OCI-LY1 (cell line): ENCODE data around the gene ARSI.

Experiments used
- H2AFZ ChIP-seq: fragments of 200-600 bp; sonication (generic), shearing (Covaris generic); 2 replicates; pipeline ENCODE4 v1.6.0; 2014; ENCODE audit warnings: antibody characterized with exemption, mild to moderate bottlenecking, low read length
- H3F3A ChIP-seq: fragments of 200-600 bp; sonication (generic), shearing (Covaris generic); 2 replicates; pipeline ENCODE4 v1.6.0; 2014; ENCODE audit warnings: mild to moderate bottlenecking, antibody characterized with exemption, low read length, moderate library complexity; ENCODE audit not compliant: insufficient read depth
- H3K27ac ChIP-seq: fragments of 200-600 bp; sonication (generic); 2 replicates; pipeline ENCODE4 v1.5.1; 2014; ENCODE audit warnings: low read length, mixed run types, mild to moderate bottlenecking, low read depth; ENCODE audit not compliant: poor library complexity, severe bottlenecking
- H3K27me3 ChIP-seq: fragments of 200-600 bp; sonication (generic); 2 replicates; pipeline ENCODE4 v1.6.0; 2014; ENCODE audit warnings: antibody characterized with exemption, mild to moderate bottlenecking, low read length, moderate library complexity; ENCODE audit not compliant: insufficient read depth
- H3K36me3 ChIP-seq: fragments of 200-600 bp; sonication (generic); 2 replicates; pipeline ENCODE4 v1.6.1; 2014; ENCODE audit warnings: mild to moderate bottlenecking, antibody characterized with exemption, low read length, moderate library complexity, mixed read lengths; ENCODE audit not compliant: insufficient read depth
- H3K4me1 ChIP-seq: fragments of 200-600 bp; sonication (generic); 2 replicates; pipeline ENCODE4 v1.5.1; 2014; ENCODE audit warnings: mild to moderate bottlenecking, low read length, moderate library complexity; ENCODE audit not compliant: insufficient read depth, severe bottlenecking
- H3K4me2 ChIP-seq: fragments of 200-600 bp; sonication (generic), shearing (Covaris generic); 2 replicates; pipeline ENCODE4 v1.6.1; 2014; ENCODE audit warnings: low read length
- H3K4me3 ChIP-seq: fragments of 200-600 bp; sonication (generic); 2 replicates; pipeline ENCODE4 v1.5.1; 2014; ENCODE audit warnings: low read length, low read depth, mild to moderate bottlenecking, mixed read lengths; ENCODE audit not compliant: poor library complexity, severe bottlenecking
- H3K79me2 ChIP-seq: fragments of 200-600 bp; shearing (Covaris generic); 2 replicates; pipeline ENCODE4 v1.6.1; 2016; ENCODE audit warnings: mixed run types, low read length, mixed read lengths; ENCODE audit not compliant: insufficient read depth
- H3K9ac ChIP-seq: fragments of 200-600 bp; sonication (generic), shearing (Covaris generic); 2 replicates; pipeline ENCODE4 v1.6.1; 2014; ENCODE audit warnings: mild to moderate bottlenecking, low read length, mixed read lengths
- H3K9me2 ChIP-seq: fragments of 200-600 bp; sonication (generic), shearing (Covaris generic); 2 replicates; pipeline ENCODE4 v1.6.1; 2014; ENCODE audit warnings: low read depth, mild to moderate bottlenecking, low read length, mixed read lengths
- H3K9me3 ChIP-seq: fragments of 200-600 bp; shearing (Covaris generic); 2 replicates; pipeline ENCODE4 v1.6.1; 2014; ENCODE audit warnings: low read length, mixed read lengths
- H4K20me1 ChIP-seq: fragments of 200-600 bp; sonication (generic), shearing (Covaris generic); 2 replicates; pipeline ENCODE4 v1.6.0; 2016; ENCODE audit warnings: mild to moderate bottlenecking, low read length; ENCODE audit not compliant: insufficient read depth
- EZH2 ChIP-seq: fragments of 200-600 bp; sonication (generic), shearing (Covaris generic); IDR thresholded peaks from 2 replicates; pipeline ENCODE4 v1.8.0; 2017; ENCODE audit warnings: borderline replicate concordance, mixed run types, mild to moderate bottlenecking, antibody characterized with exemption, low read length, moderate library complexity, mixed read lengths
- TF ChIP-seq, protein P1 (sequence below): fragments of 200-600 bp; sonication (generic), shearing (Covaris generic); IDR thresholded peaks from 2 replicates; pipeline ENCODE4 v1.5.1; 2017; ENCODE audit warnings: mild to moderate bottlenecking, antibody characterized with exemption, low read length, moderate library complexity, mixed read lengths

ARSI gene

DNA sequence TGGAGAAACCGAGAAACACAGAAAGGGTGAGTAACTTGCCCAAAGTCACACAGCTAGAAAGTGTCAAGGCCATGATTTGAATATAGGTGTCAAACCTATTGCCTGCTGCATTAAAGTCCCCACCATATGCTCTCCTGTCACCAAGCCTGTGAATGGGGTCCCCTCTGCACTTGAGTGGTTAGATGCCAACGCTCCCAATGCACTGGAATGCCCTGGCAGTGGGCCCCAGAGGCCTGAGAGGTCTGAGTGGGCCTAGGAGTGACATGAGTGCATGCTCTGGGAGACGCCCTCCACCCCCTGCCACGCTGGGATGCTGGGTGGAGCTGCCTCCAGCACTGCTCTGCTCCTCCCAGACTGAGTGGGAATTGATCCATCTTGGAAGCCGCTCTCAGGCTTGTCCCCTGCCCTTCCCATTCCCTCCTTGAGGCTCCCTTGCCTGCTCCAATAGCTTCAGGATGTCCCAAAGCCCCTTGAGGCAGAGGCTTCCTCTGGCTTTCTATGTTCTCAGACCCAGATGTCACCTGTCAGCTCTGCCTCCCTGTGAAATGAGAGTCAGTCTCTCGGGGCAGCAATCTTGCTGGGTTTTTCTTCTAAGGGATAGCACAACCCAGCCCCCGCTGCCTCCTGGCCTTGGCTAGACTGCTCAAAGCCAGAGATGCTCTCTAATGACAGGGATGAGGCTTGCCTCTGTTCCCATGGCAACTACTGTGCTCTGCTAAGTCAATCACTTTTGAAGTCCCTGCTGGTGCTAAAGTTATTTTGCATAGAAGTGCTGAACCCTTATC, 6.6 kb upstream of the ARSI start:
- Histone ChIP-seq H2AFZ (no peak overlapping the region), H3K9ac (no peak overlapping the region), H3K27ac (no peak overlapping the region), H3K9me2 (no peaks in the 10 kb centered on the region), H3K79me2 (no peaks in the 10 kb centered on the region), H3K9me3 (no peaks in the 10 kb centered on the region), H3K4me3 (no peak overlapping the region), H3K27me3 (no peaks in the 10 kb centered on the region; the same call in 1 of the 2 replicates), H3K4me2 (no peak overlapping the region), H3K36me3 (no peaks in the 10 kb centered on the region), H3K4me1 (no peaks in the 10 kb centered on the region), H4K20me1 (no peaks in the 10 kb centered on the region), H3F3A (no peaks in the 10 kb centered on the region)
- no peak for TF ChIP-seq EZH2

GRCh38 chr5:150307617-150308426, 5.1 kb upstream of the ARSI start:
- no peaks in the 10 kb centered on the region for H3K79me2 ChIP-seq

DNA sequence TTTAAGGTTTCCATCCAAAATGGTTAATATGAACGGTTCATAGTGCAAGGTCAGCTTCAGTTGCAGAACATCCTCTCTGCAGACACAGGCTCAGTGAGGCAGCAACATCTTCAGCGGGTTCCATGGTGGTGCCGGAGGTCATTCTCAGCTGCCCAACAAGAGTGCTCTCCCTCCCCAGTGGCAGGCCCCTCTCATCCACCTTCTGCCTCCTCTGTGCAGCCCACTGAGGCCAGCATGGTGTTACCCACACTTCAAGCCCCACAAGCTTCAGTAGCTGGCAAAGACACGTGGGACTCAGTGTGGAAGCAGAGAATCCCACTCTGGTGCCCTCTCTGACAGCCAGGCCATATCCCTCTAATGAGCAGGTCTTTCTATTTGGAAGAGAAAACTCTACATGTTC, 4.1 kb upstream of the ARSI start:
- H3K27me3 ChIP-seq = no peaks in the 10 kb centered on the region; the same call in 1 of the 2 replicates
- H4K20me1 ChIP-seq = no peaks in the 10 kb centered on the region

More at GRCh38 chr5:150307617-150308426, 5.1 kb upstream of the ARSI start:
- no peak overlapping the region for H3K4me2 ChIP-seq
- no peaks in the 10 kb centered on the region; the same call in 1 of the 2 replicates for H3K27me3 ChIP-seq
- no peak overlapping the region for H2AFZ ChIP-seq
- H4K20me1 ChIP-seq = no peaks in the 10 kb centered on the region
- TF ChIP-seq, protein P1, sequence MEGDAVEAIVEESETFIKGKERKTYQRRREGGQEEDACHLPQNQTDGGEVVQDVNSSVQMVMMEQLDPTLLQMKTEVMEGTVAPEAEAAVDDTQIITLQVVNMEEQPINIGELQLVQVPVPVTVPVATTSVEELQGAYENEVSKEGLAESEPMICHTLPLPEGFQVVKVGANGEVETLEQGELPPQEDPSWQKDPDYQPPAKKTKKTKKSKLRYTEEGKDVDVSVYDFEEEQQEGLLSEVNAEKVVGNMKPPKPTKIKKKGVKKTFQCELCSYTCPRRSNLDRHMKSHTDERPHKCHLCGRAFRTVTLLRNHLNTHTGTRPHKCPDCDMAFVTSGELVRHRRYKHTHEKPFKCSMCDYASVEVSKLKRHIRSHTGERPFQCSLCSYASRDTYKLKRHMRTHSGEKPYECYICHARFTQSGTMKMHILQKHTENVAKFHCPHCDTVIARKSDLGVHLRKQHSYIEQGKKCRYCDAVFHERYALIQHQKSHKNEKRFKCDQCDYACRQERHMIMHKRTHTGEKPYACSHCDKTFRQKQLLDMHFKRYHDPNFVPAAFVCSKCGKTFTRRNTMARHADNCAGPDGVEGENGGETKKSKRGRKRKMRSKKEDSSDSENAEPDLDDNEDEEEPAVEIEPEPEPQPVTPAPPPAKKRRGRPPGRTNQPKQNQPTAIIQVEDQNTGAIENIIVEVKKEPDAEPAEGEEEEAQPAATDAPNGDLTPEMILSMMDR = no peak
- no peak for TF ChIP-seq EZH2
- no peaks in the 10 kb centered on the region for H3K9me2 ChIP-seq
- no peak overlapping the region for H3K27ac ChIP-seq
- no peaks in the 10 kb centered on the region for H3F3A ChIP-seq
- no peaks in the 10 kb centered on the region for H3K4me1 ChIP-seq
- no peaks in the 10 kb centered on the region for H3K36me3 ChIP-seq
- H3K4me3 ChIP-seq = no peak overlapping the region
- H3K9me3 ChIP-seq = no peaks in the 10 kb centered on the region
- no peak overlapping the region for H3K9ac ChIP-seq

More for the DNA sequence above, 4.1 kb upstream of the ARSI start:
- Histone ChIP-seq H3K9me2 (no peaks in the 10 kb centered on the region), H3K4me3 (no peak overlapping the region), H3F3A (no peaks in the 10 kb centered on the region), H3K4me1 (no peaks in the 10 kb centered on the region), H3K36me3 (no peaks in the 10 kb centered on the region), H3K9ac (no peak overlapping the region), H3K27ac (no peak overlapping the region), H3K9me3 (no peaks in the 10 kb centered on the region), H2AFZ (no peak overlapping the region), H3K79me2 (no peaks in the 10 kb centered on the region), H3K4me2 (no peak overlapping the region)
- no peak for TF ChIP-seq EZH2
- TF ChIP-seq, protein P1 = no peak
